ENCODE data around the gene RNF145.

DNA sequence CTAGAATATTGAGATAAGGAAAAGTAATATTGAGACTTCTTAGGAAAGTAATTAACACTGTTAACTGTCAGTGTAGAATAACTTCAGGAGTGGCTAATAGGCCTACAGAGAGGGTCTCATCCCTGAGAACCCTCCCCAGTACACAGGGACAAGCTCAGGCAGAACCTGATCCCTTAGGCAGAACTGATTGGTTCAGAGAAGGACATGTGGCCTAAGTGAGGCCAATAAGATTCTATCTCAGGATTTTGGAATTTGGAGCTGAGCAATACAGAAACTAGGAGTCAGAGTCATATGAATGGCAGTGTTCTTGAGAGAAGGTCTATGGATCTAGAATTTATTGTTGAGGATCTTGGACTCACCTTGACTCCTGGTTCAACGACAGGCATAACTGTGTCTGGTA lies 42.8 kb upstream of the RNF145 start:
- TF ChIP-seq POLR2A (IDR thresholded peaks at IDR 0.05) (no peak), CTCF (IDR thresholded peaks at IDR 0.05) (no peak), POLR2AphosphoS5 (IDR thresholded peaks at IDR 0.05) (no peak), EP300 (IDR thresholded peaks at IDR 0.05) (no peak)
